HCT116 (cell line): ENCODE measurements around the gene SPATC1L. TPM values are rescaled to one million over a fixed set of nuclear protein-coding genes. Genes with fewer than 3 reads are reported as not detected.

ENCODE experiments used
- ATAC-seq: fragments of 200-7000 bp; cut with Tn5 transposase; 2 replicates; pipeline ENCODE4 v1.9.1; 2020; ENCODE audit warnings: mild to moderate bottlenecking, moderate library complexity
- BruUV-seq: library from RNA; stranded (reverse); fragments of 400-500 nt; replicated peaks from 2 replicates; lab custom pipeline; 2021; lab: Mats Ljungman, UMichigan
- CTCF ChIA-PET: fragments of 300-600 bp; sonication (Branson Sonifier 250); formaldehyde crosslinking; loops from one replicate; lab custom pipeline; 2021; ENCODE audit warnings: antibody characterized with exemption; lab: Charles Lee
- POLR2A ChIA-PET: fragments of 300-600, 350-600 bp; sonication (Branson Sonifier 250); formaldehyde crosslinking; loops from one replicate; lab custom pipeline; 2021; ENCODE audit warnings: antibody characterized with exemption; lab: Charles Lee
- RAD21 ChIA-PET, 2 experiments: fragments of 300-600 bp; sonication (Branson Sonifier 250); formaldehyde crosslinking; loops; one replicate each; lab custom pipeline; 2023; ENCODE audit warnings: low total read pairs in 2 of 2; ENCODE audit not compliant: uncharacterized antibody in 2 of 2, unreplicated experiment in 2 of 2, low non-redundant PET in 1 of 2; lab: Charles Lee
- DNase-seq: peaks from one replicate; pipeline ENCODE4 v3.0.0-alpha.2; 2010; ENCODE audit warnings: low read depth, low spot score
- H2AFZ ChIP-seq: fragments of 200-600 bp; shearing (Covaris generic), sonication (generic); 2 replicates; pipeline ENCODE4 v1.6.1; 2017; ENCODE audit warnings: low read depth, mixed run types, mixed read lengths, antibody characterized with exemption, low read length; ENCODE audit not compliant: poor library complexity, severe bottlenecking
- H3K27ac ChIP-seq: 2 replicates; pipeline ENCODE4 v1.5.1; 2012; ENCODE audit warnings: low read depth, low read length
- H3K27me3 ChIP-seq: fragments of 200-600 bp; sonication (generic); 2 replicates; pipeline ENCODE4 v1.6.1; 2016; ENCODE audit warnings: mixed run types, low read length, mixed read lengths; ENCODE audit not compliant: insufficient read depth
- H3K36me3 ChIP-seq, 2 experiments: fragments of 200-500 bp in 1 of 2; fragments of 200-600 bp in 1 of 2; sonication (Bioruptor generic) in 1 of 2; sonication (generic) in 1 of 2; 2 replicates each; pipeline versions ENCODE4 v1.5.1 to v1.6.1; 2014 to 2016; ENCODE audit warnings: low read length in 2 of 2, inconsistent platforms in 1 of 2, mixed read lengths in 1 of 2, mixed run types in 1 of 2; ENCODE audit not compliant: insufficient read depth in 2 of 2, control insufficient read depth in 1 of 2
- H3K4me1 ChIP-seq, 2 experiments: fragments of 200-600 bp in 1 of 2; sonication (generic) in 1 of 2; 2 replicates each; pipeline versions ENCODE4 v1.5.1 to v1.6.1; 2012 to 2017; ENCODE audit warnings: low read length in 2 of 2, inconsistent platforms in 1 of 2, mild to moderate bottlenecking in 1 of 2, mixed read lengths in 1 of 2, mixed run types in 1 of 2, moderate library complexity in 1 of 2; ENCODE audit not compliant: insufficient read depth in 2 of 2, control insufficient read depth in 1 of 2
- H3K4me2 ChIP-seq: fragments of 200-600 bp; sonication (generic); 2 replicates; pipeline ENCODE4 v1.6.1; 2017; ENCODE audit warnings: mixed run types, low read length, mixed read lengths
- H3K4me3 ChIP-seq, 2 experiments: fragments of 200-600 bp in 1 of 2; sonication (generic) in 1 of 2; replicated peaks in 1 of 2; 2 replicates each; pipeline ENCODE4 v1.5.1; 2011 to 2016; ENCODE audit warnings: low read length in 2 of 2, control low read depth in 1 of 2, low read depth in 1 of 2, mild to moderate bottlenecking in 1 of 2, mixed read lengths in 1 of 2, mixed run types in 1 of 2
- H3K79me2 ChIP-seq: fragments of 200-600 bp; sonication (generic); 2 replicates; pipeline ENCODE4 v1.6.1; 2017; ENCODE audit warnings: mild to moderate bottlenecking, mixed run types, low read length, moderate library complexity, mixed read lengths; ENCODE audit not compliant: insufficient read depth
- H3K9ac ChIP-seq: fragments of 200-600 bp; sonication (generic); 2 replicates; pipeline ENCODE4 v1.6.1; 2016; ENCODE audit warnings: low read length, mixed read lengths
- H3K9me2 ChIP-seq: fragments of 200-600 bp; sonication (generic), shearing (Covaris generic); 2 replicates; pipeline ENCODE4 v1.6.1; 2017; ENCODE audit warnings: mixed run types, mild to moderate bottlenecking, moderate library complexity; ENCODE audit not compliant: insufficient read depth
- H3K9me3 ChIP-seq, 2 experiments: fragments of 200-500 bp in 1 of 2; fragments of 200-600 bp in 1 of 2; sonication (Bioruptor generic) in 1 of 2; sonication (generic) in 1 of 2; 2 replicates each; pipeline ENCODE4 v1.6.1; 2014 to 2017; ENCODE audit warnings: low read length in 2 of 2, mixed read lengths in 2 of 2, inconsistent platforms in 1 of 2, low read depth in 1 of 2, mild to moderate bottlenecking in 1 of 2, mixed run types in 1 of 2, moderate library complexity in 1 of 2; ENCODE audit not compliant: control insufficient read depth in 1 of 2, insufficient read depth in 1 of 2
- H4K20me1 ChIP-seq: fragments of 200-600 bp; sonication (generic), shearing (Covaris generic); 2 replicates; pipeline ENCODE4 v1.6.1; 2017; ENCODE audit warnings: mixed run types, mild to moderate bottlenecking, moderate library complexity; ENCODE audit not compliant: insufficient read depth
- CBX3 ChIP-seq: IDR thresholded peaks from 2 replicates; pipeline ENCODE4 v1.6.1; 2012; ENCODE audit warnings: low read depth
- EGR1 ChIP-seq: IDR thresholded peaks from 2 replicates; pipeline ENCODE4 v1.6.1; 2012; ENCODE audit warnings: low read depth
- ELF1 ChIP-seq: IDR thresholded peaks from 2 replicates; pipeline ENCODE4 v1.6.1; 2012; ENCODE audit warnings: low read depth, borderline replicate concordance
- EZH2 ChIP-seq: fragments of 200-600 bp; sonication (generic); IDR thresholded peaks from 2 replicates; pipeline ENCODE4 v1.6.1; 2017; ENCODE audit warnings: antibody characterized with exemption, mixed run types
- EZH2phosphoT487 ChIP-seq: fragments of 200-600 bp; IDR thresholded peaks from 2 replicates; pipeline ENCODE4 v1.6.1; 2018; ENCODE audit warnings: antibody characterized with exemption, borderline replicate concordance
- FOSL1 ChIP-seq: IDR thresholded peaks from 2 replicates; pipeline ENCODE4 v1.6.1; 2012; ENCODE audit warnings: low read depth
- JUND ChIP-seq: IDR thresholded peaks from 2 replicates; pipeline ENCODE4 v1.6.1; 2012
- POLR2A ChIP-seq: IDR thresholded peaks from 2 replicates; pipeline ENCODE4 v1.7.0; 2011; ENCODE audit warnings: borderline replicate concordance; ENCODE audit not compliant: insufficient read depth, insufficient read length; ENCODE audit errors: extremely low read depth
- RAD21 ChIP-seq: IDR thresholded peaks from 2 replicates; pipeline ENCODE4 v1.6.1; 2012; ENCODE audit warnings: low read depth, mild to moderate bottlenecking
- SP1 ChIP-seq: IDR thresholded peaks from 2 replicates; pipeline ENCODE4 v1.6.1; 2012; ENCODE audit warnings: low read depth
- SRF ChIP-seq: IDR thresholded peaks from 2 replicates; pipeline ENCODE4 v1.6.1; 2012; ENCODE audit warnings: low read depth
- TCF7L2 ChIP-seq: IDR thresholded peaks from 2 replicates; pipeline ENCODE4 v1.7.0; 2011; ENCODE audit warnings: borderline replicate concordance, inconsistent platforms; ENCODE audit not compliant: insufficient read depth, insufficient read length; ENCODE audit errors: extremely low read depth
- YY1 ChIP-seq: IDR thresholded peaks from 2 replicates; pipeline ENCODE4 v1.6.1; 2011; ENCODE audit warnings: low read length, low read depth, moderate library complexity, mild to moderate bottlenecking; ENCODE audit not compliant: insufficient replicate concordance; ENCODE audit errors: extremely low read depth
- ZNF274 ChIP-seq: fragments of 200-500 bp; sonication (Bioruptor generic); IDR thresholded peaks from 2 replicates; pipeline ENCODE4 v1.6.1; 2014; ENCODE audit warnings: mild to moderate bottlenecking, low read depth, low read length, inconsistent platforms
- intact Hi-C: fragments of 100-400 bp; cut with micrococcal nuclease; formaldehyde crosslinking; loops from 2 replicates; pipeline ENCODE4 v1.10.0; 2022
- total RNA-seq: library from RNA; stranded (reverse); gene quantifications from one replicate; pipeline ENCODE4 v1.2.1, GENCODE V29; 2021; ENCODE audit not compliant: unreplicated experiment
- TF ChIP-seq, protein P1 (sequence below): IDR thresholded peaks from 2 replicates; pipeline ENCODE4 v1.6.1; 2012
- TF ChIP-seq, protein P2 (sequence below): IDR thresholded peaks from 2 replicates; pipeline ENCODE4 v1.6.1; 2011; ENCODE audit warnings: mild to moderate bottlenecking, low read length, moderate library complexity; ENCODE audit not compliant: insufficient replicate concordance; ENCODE audit errors: extremely low read depth
- TF ChIP-seq, protein P3 (sequence below), 3 experiments: fragments of 200-600 bp in 1 of 3; sonication (generic) in 1 of 3; IDR thresholded peaks in 2 of 3; conservative IDR thresholded peaks in 1 of 3; 2 replicates each; pipeline ENCODE4 v1.5.1; 2012 to 2017; ENCODE audit warnings: low read depth in 2 of 3, low read length in 2 of 3, antibody characterized with exemption in 1 of 3, borderline replicate concordance in 1 of 3, control low read depth in 1 of 3, mild to moderate bottlenecking in 1 of 3, mixed read lengths in 1 of 3, mixed run types in 1 of 3, moderate library complexity in 1 of 3; ENCODE audit not compliant: insufficient read depth in 1 of 3

SPATC1L gene
- total RNA-seq, 1 experiment from 2014 or later, result 1.3 TPM

DNA sequence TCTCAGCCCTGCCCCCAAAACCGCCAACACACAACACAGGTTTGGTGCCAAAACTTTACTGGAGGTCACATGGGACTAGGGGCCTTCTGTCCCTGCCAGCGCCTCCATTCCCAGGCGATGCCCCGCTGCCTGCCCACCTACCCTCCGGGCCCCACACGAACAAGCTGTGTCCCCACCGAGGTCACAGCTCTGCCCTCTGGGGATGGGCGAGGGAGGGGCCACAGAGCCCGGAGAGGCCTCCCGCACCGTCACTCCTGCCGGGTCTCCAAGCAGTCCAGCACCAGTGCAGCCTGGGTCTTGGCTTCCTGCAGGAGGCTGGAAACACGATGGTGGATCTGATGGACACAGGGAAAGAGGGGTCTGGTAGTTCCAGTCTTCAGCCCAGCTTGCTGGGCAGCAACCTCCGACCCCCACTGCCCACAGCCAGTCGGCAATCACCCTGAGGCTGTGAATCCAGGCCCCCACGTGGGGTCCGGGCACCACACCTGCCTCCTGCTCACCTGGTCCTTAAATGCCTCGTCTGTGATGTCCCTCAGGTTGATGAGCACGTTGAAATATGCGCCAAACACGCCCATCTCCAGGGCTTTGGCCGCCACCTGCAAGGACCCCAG lies 47.4 kb downstream of the SPATC1L start:
- Histone ChIP-seq H3K4me3 (no peak overlapping the region), H3K9me3 (no peaks in the 10 kb centered on the region), H3K36me3 (no peaks in the 10 kb centered on the region), H3K27me3 (no peaks in the 10 kb centered on the region), H3K27ac (no peak overlapping the region), H3K4me2 (no peak overlapping the region), H3K9ac (no peak overlapping the region), H4K20me1 (no peaks in the 10 kb centered on the region), H3K79me2 (no peaks in the 10 kb centered on the region), H3K9me2 (no peaks in the 10 kb centered on the region), H3K4me1 (no peaks in the 10 kb centered on the region), H2AFZ (no peak overlapping the region)
- TF ChIP-seq, protein P1, sequence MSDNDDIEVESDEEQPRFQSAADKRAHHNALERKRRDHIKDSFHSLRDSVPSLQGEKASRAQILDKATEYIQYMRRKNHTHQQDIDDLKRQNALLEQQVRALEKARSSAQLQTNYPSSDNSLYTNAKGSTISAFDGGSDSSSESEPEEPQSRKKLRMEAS, result no peak
- no peak for TF ChIP-seq EZH2
- no peak for TF ChIP-seq RAD21
- no peak for TF ChIP-seq SP1
- TF ChIP-seq ELF1, result no peak
- TF ChIP-seq ZNF274, result no peak
- no peak for TF ChIP-seq TCF7L2
- TF ChIP-seq FOSL1, result no peak
- TF ChIP-seq POLR2A, result no peak
- no peak for TF ChIP-seq EZH2phosphoT487
- TF ChIP-seq, protein P2, sequence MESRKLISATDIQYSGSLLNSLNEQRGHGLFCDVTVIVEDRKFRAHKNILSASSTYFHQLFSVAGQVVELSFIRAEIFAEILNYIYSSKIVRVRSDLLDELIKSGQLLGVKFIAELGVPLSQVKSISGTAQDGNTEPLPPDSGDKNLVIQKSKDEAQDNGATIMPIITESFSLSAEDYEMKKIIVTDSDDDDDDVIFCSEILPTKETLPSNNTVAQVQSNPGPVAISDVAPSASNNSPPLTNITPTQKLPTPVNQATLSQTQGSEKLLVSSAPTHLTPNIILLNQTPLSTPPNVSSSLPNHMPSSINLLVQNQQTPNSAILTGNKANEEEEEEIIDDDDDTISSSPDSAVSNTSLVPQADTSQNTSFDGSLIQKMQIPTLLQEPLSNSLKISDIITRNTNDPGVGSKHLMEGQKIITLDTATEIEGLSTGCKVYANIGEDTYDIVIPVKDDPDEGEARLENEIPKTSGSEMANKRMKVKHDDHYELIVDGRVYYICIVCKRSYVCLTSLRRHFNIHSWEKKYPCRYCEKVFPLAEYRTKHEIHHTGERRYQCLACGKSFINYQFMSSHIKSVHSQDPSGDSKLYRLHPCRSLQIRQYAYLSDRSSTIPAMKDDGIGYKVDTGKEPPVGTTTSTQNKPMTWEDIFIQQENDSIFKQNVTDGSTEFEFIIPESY, result no peak
- TF ChIP-seq, protein P3, sequence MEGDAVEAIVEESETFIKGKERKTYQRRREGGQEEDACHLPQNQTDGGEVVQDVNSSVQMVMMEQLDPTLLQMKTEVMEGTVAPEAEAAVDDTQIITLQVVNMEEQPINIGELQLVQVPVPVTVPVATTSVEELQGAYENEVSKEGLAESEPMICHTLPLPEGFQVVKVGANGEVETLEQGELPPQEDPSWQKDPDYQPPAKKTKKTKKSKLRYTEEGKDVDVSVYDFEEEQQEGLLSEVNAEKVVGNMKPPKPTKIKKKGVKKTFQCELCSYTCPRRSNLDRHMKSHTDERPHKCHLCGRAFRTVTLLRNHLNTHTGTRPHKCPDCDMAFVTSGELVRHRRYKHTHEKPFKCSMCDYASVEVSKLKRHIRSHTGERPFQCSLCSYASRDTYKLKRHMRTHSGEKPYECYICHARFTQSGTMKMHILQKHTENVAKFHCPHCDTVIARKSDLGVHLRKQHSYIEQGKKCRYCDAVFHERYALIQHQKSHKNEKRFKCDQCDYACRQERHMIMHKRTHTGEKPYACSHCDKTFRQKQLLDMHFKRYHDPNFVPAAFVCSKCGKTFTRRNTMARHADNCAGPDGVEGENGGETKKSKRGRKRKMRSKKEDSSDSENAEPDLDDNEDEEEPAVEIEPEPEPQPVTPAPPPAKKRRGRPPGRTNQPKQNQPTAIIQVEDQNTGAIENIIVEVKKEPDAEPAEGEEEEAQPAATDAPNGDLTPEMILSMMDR (IDR thresholded peaks at IDR 0.05 in 2 of 3, conservative IDR thresholded peaks at IDR 0.05 in 1 of 3; ENCODE audit: borderline replicate concordance in 1 of 3, insufficient read depth in 1 of 3, low read depth in 2 of 3, low read length in 2 of 3), result no peak
- TF ChIP-seq JUND, result no peak
- no peak for TF ChIP-seq SRF
- TF ChIP-seq CBX3, result no peak
- TF ChIP-seq EGR1, result no peak
- TF ChIP-seq YY1, result no peak
- CTCF ChIA-PET, result no interaction called here
- no TSS peak for BruUV-seq
- RAD21 ChIA-PET, result no interaction called here
- ATAC-seq (no peak), DNase-seq (no peak)
- intact Hi-C loops, result no loop called here
- POLR2A ChIA-PET, result no interaction called here
